IMR-90 (cell line): ENCODE data around the gene AK3. TPM values are rescaled to one million over a fixed set of nuclear protein-coding genes. Genes with fewer than 3 reads are reported as not detected.
A peak's percentile ranks its signal among the peaks of the same experiment; 100 is the strongest.

Source experiments
- ATAC-seq: fragments of 200-7000 bp; cut with Tn5 transposase; 2 replicates; pipeline ENCODE4 v1.9.1; 2020; ENCODE audit warnings: low read depth, mild to moderate bottlenecking, moderate library complexity
- BruUV-seq: library from RNA; stranded (reverse); fragments of 400-500 nt; replicated peaks from 2 replicates; lab custom pipeline; 2021; lab: Mats Ljungman, UMichigan
- CTCF ChIA-PET: fragments of 300-600 bp; formaldehyde crosslinking; extraction: SDS; loops from one replicate; lab custom pipeline; 2021; ENCODE audit warnings: antibody characterized with exemption; lab: Yijun Ruan, JAX
- POLR2A ChIA-PET: fragments of 300-600 bp; sonication (Branson Sonifier 250); formaldehyde crosslinking; loops from one replicate; lab custom pipeline; 2022; ENCODE audit warnings: antibody characterized with exemption; ENCODE audit not compliant: unreplicated experiment; lab: Charles Lee
- DNase-seq: peaks from one replicate; pipeline ENCODE4 v3.0.0; 2013
- H2AFZ ChIP-seq: replicated peaks from 2 replicates; pipeline ENCODE3; 2013; ENCODE audit warnings: low read length, mild to moderate bottlenecking; ENCODE audit not compliant: poor library complexity
- H2AK5ac ChIP-seq: 2 replicates; pipeline ENCODE4 v1.6.1; 2013; ENCODE audit warnings: low read depth, low read length, inconsistent platforms
- H2AK9ac ChIP-seq: replicated peaks from 2 replicates; pipeline ENCODE3; 2013; ENCODE audit warnings: mild to moderate bottlenecking, low read depth, low read length, moderate library complexity; ENCODE audit not compliant: poor library complexity
- H2BK120ac ChIP-seq: 2 replicates; pipeline ENCODE4 v1.6.1; 2013; ENCODE audit warnings: low read depth, low read length, inconsistent platforms
- H2BK15ac ChIP-seq: 3 replicates; pipeline ENCODE4 v1.6.1; 2013; ENCODE audit warnings: low read depth, low read length, inconsistent platforms
- H2BK20ac ChIP-seq: 2 replicates; pipeline ENCODE4 v1.6.1; 2013; ENCODE audit warnings: low read depth, mild to moderate bottlenecking, inconsistent platforms, low read length, moderate library complexity
- H2BK5ac ChIP-seq: 2 replicates; pipeline ENCODE4 v1.6.1; 2013; ENCODE audit warnings: mild to moderate bottlenecking, low read depth, low read length, inconsistent platforms; ENCODE audit not compliant: poor library complexity, severe bottlenecking
- H3K14ac ChIP-seq: replicated peaks from 2 replicates; pipeline ENCODE4 v1.6.1; 2013; ENCODE audit warnings: low read depth, low read length, inconsistent platforms
- H3K18ac ChIP-seq: 2 replicates; pipeline ENCODE4 v1.6.1; 2013; ENCODE audit warnings: low read depth, low read length, control low read depth
- H3K23ac ChIP-seq: 2 replicates; pipeline ENCODE4 v1.6.1; 2013; ENCODE audit warnings: low read depth, low read length, inconsistent platforms
- H3K27ac ChIP-seq: 2 replicates; pipeline ENCODE4 v1.5.1; 2013; ENCODE audit warnings: mild to moderate bottlenecking, control low read depth, low read length; ENCODE audit not compliant: insufficient read depth
- H3K27me3 ChIP-seq: 2 replicates; pipeline ENCODE4 v1.6.1; 2013; ENCODE audit warnings: low read length; ENCODE audit not compliant: control insufficient read depth, insufficient read depth
- H3K36me3 ChIP-seq: 2 replicates; pipeline ENCODE4 v1.6.1; 2013; ENCODE audit warnings: low read length, mixed read lengths; ENCODE audit not compliant: control insufficient read depth, insufficient read depth
- H3K4ac ChIP-seq: 2 replicates; pipeline ENCODE4 v1.6.1; 2013; ENCODE audit warnings: low read depth, low read length, inconsistent platforms
- H3K4me1 ChIP-seq: 2 replicates; pipeline ENCODE4 v1.6.1; 2013; ENCODE audit warnings: low read length, mixed read lengths; ENCODE audit not compliant: control insufficient read depth, insufficient read depth
- H3K4me2 ChIP-seq: 2 replicates; pipeline ENCODE4 v1.6.1; 2013; ENCODE audit warnings: low read depth, mild to moderate bottlenecking, control low read depth, low read length, moderate library complexity
- H3K4me3 ChIP-seq: 2 replicates; pipeline ENCODE4 v1.5.1; 2013; ENCODE audit warnings: low read depth, mild to moderate bottlenecking, control low read depth, low read length, moderate library complexity; ENCODE audit not compliant: insufficient read depth
- H3K56ac ChIP-seq: 2 replicates; pipeline ENCODE4 v1.6.1; 2013; ENCODE audit warnings: low read length, inconsistent platforms; ENCODE audit not compliant: insufficient read depth; ENCODE audit errors: extremely low read depth
- H3K79me1 ChIP-seq, 2 experiments: 2 replicates each; pipeline ENCODE4 v1.6.1; 2013; ENCODE audit warnings: low read length in 2 of 2, inconsistent platforms in 1 of 2, low read depth in 1 of 2
- H3K9ac ChIP-seq: 2 replicates; pipeline ENCODE4 v1.6.1; 2013; ENCODE audit warnings: low read depth, low read length, control low read depth
- H3K9me1 ChIP-seq: 2 replicates; pipeline ENCODE4 v1.6.1; 2013; ENCODE audit warnings: low read length, inconsistent platforms; ENCODE audit not compliant: insufficient read depth
- H3K9me3 ChIP-seq: 2 replicates; pipeline ENCODE4 v1.6.1; 2013; ENCODE audit warnings: low read length; ENCODE audit not compliant: control insufficient read depth, insufficient read depth
- H4K20me1 ChIP-seq: 2 replicates; pipeline ENCODE4 v1.6.1; 2013; ENCODE audit warnings: low read length, inconsistent platforms; ENCODE audit not compliant: insufficient read depth
- H4K5ac ChIP-seq: 2 replicates; pipeline ENCODE4 v1.6.1; 2013; ENCODE audit warnings: mild to moderate bottlenecking, low read depth, low read length, control low read depth
- H4K8ac ChIP-seq, 2 experiments: 2 replicates each; pipeline ENCODE4 v1.6.1; 2013; ENCODE audit warnings: low read depth in 2 of 2, low read length in 2 of 2, control low read depth in 1 of 2, inconsistent platforms in 1 of 2
- H4K91ac ChIP-seq: 2 replicates; pipeline ENCODE4 v1.6.1; 2013; ENCODE audit warnings: low read depth, low read length, inconsistent platforms; ENCODE audit not compliant: insufficient read depth
- CHD1 ChIP-seq: IDR thresholded peaks from 2 replicates; pipeline ENCODE4 v1.6.1; 2012; ENCODE audit warnings: low read depth, low read length, improper control_type of control experiment
- MAFK ChIP-seq: IDR thresholded peaks from 2 replicates; pipeline ENCODE4 v1.6.1; 2012; ENCODE audit warnings: low read depth, low read length, improper control_type of control experiment
- POLR2A ChIP-seq: IDR thresholded peaks from 2 replicates; pipeline ENCODE4 v1.6.1; 2012; ENCODE audit warnings: mild to moderate bottlenecking, low read depth, low read length
- WGBS, 2 experiments: methylation state at CpG; one replicate each; pipeline versions ENCODE4 v1.1.5 to v1.1.7; 2013; ENCODE audit warnings: missing lambda C conversion rate in 2 of 2; ENCODE audit not compliant: insufficient read length in 1 of 2; ENCODE audit errors: extremely low coverage in 2 of 2; 5-methylcytosine and 5-hydroxymethylcytosine counted together
- dilution Hi-C: fragments of 300-500 bp; cut with HindIII; formaldehyde crosslinking; loops from one replicate; pipeline ENCODE4 v1.14.3; 2018; ENCODE audit warnings: low sequenced_read_pairs; ENCODE audit not compliant: unreplicated experiment
- in situ Hi-C: fragments of 300-500 bp; cut with MboI; formaldehyde crosslinking; loops from 3 replicates; pipeline ENCODE4 v1.14.3; 2019; ENCODE audit warnings: low sequenced_read_pairs, inconsistent platforms, mixed read lengths
- intact Hi-C: fragments of 100-400 bp; cut with micrococcal nuclease; formaldehyde crosslinking; loops from 2 replicates; pipeline ENCODE4 v1.10.0; 2022
- polyA plus RNA-seq, 3 experiments: library from polyadenylated mRNA; depleted of rRNA; stranded (reverse); fragments of >200 nt; gene quantifications; 2 replicates each; pipeline ENCODE4 v1.2.3, GENCODE V29; 2012; ENCODE audit warnings: low replicate concordance in 1 of 3
- total RNA-seq: library from RNA; depleted of rRNA; stranded (reverse); fragments of >200 nt; gene quantifications from 2 replicates; pipeline ENCODE4 v1.2.3, GENCODE V29; 2012

Gene AK3
- total and polyA plus RNA-seq, 2 of the 4 experiments (the other 2 are of a cell fraction): 24.7 to 26.2 TPM

- BruUV-seq: no TSS peak
- Histone ChIP-seq H2BK5ac (peak overlapping the region; percentile 28), H3K4me3 (no peak overlapping the region), H2AFZ (no peak overlapping the region), H2BK15ac (no peak overlapping the region), H3K9me1 (no peaks in the 10 kb centered on the region; the same call in 1 of the 2 replicates), H3K18ac (no peak overlapping the region), H2AK9ac (no peak overlapping the region), H3K9ac (no peak overlapping the region), H3K56ac (no peak overlapping the region), H3K4me1 (no peaks in the 10 kb centered on the region), H2BK120ac (no peak overlapping the region), H3K4ac (no peak overlapping the region), H3K9me3 (no peaks in the 10 kb centered on the region), H2BK20ac (no peak overlapping the region), H4K5ac (no peak overlapping the region), H3K27me3 (no peaks in the 10 kb centered on the region), H2AK5ac (no peak overlapping the region), H3K14ac (no peak overlapping the region), H3K36me3 (peaks cover 28% of the 10 kb centered on the region), H3K79me1 (no peaks in the 10 kb centered on the region; a peak in 2 of 4 replicates), H4K8ac (no peak overlapping the region), H3K4me2 (no peak overlapping the region), H3K23ac (no peak overlapping the region), H3K27ac (no peak overlapping the region), H4K20me1 (no peaks in the 10 kb centered on the region), H4K91ac (no peak overlapping the region)
- WGBS, 2 experiments: no CpG with 5 or more reads among the region's 9 CpGs
- POLR2A ChIA-PET: no interaction called here
- DNase-seq: peak; percentile 50
- peak; percentile 54 for ATAC-seq
- intact Hi-C loops (loop anchor here (1.0 kb wide), 1 partner anchor 9 kb away; no protein-coding TSS in a partner anchor), in situ Hi-C loops (no loop called here), dilution Hi-C loops (no loop called here)
- TF ChIP-seq CHD1: no peak
- TF ChIP-seq POLR2A: no peak
- TF ChIP-seq MAFK: peak; percentile 35; the same call in 1 of the 2 replicates
- CTCF ChIA-PET: interaction anchor here (1.0 kb wide), 1 partner anchor 215 kb away, joined by 3 read pairs; no protein-coding TSS in a partner anchor
Observed at GRCh38 chr9:4714266-4715016, 26.6 kb downstream of the AK3 start.
